NT2/D1 (cell line): ENCODE measurements around the gene INA.

ENCODE experiments used
- SUZ12 ChIP-seq: IDR thresholded peaks from 2 replicates; pipeline ENCODE4 v1.6.1; 2011; ENCODE audit not compliant: insufficient read length, insufficient read depth; ENCODE audit errors: extremely low read depth
- ZNF274 ChIP-seq: IDR thresholded peaks from 2 replicates; pipeline ENCODE4 v1.6.1; 2011; ENCODE audit warnings: mild to moderate bottlenecking, low read depth, low read length

GRCh38 chr10:103334567-103334966, 57.6 kb downstream of the INA start:
- no peak for TF ChIP-seq ZNF274
- TF ChIP-seq SUZ12: no peak
